Smooth muscle cell (in vitro differentiated cells): ENCODE data around the gene RFX7. TPM values are rescaled to one million over a fixed set of nuclear protein-coding genes. Genes with fewer than 3 reads are reported as not detected.

Experiments
- DNase-seq: peaks from one replicate; lab custom pipeline; 2025; ENCODE audit not compliant: unreplicated experiment; lab: John Stamatoyannopoulos, UW
- H2AFZ ChIP-seq: fragments of 200-600 bp; sonication (generic); 2 replicates; pipeline ENCODE4 v1.6.0; 2016; ENCODE audit warnings: antibody characterized with exemption, low read depth, mild to moderate bottlenecking
- H3F3A ChIP-seq: fragments of 200-600 bp; sonication (generic); 2 replicates; pipeline ENCODE4 v1.6.0; 2017; ENCODE audit warnings: antibody characterized with exemption, low read depth
- H3K27ac ChIP-seq: fragments of 200-600 bp; sonication (generic); 2 replicates; pipeline ENCODE4 v1.5.1; 2016; ENCODE audit warnings: low read depth, mild to moderate bottlenecking
- H3K27me3 ChIP-seq: fragments of 200-600 bp; sonication (generic); 2 replicates; pipeline ENCODE4 v1.6.1; 2016; ENCODE audit warnings: low read depth, mild to moderate bottlenecking
- H3K36me3 ChIP-seq: fragments of 200-600 bp; sonication (generic); 2 replicates; pipeline ENCODE4 v1.5.1; 2016; ENCODE audit warnings: low read depth
- H3K4me1 ChIP-seq: fragments of 200-600 bp; sonication (generic); 2 replicates; pipeline ENCODE4 v1.5.1; 2016; ENCODE audit warnings: low read depth
- H3K4me2 ChIP-seq: fragments of 200-600 bp; sonication (generic); 2 replicates; pipeline ENCODE4 v1.6.0; 2016; ENCODE audit warnings: mild to moderate bottlenecking
- H3K4me3 ChIP-seq: fragments of 200-600 bp; sonication (generic); 2 replicates; pipeline ENCODE4 v1.5.1; 2016; ENCODE audit warnings: mild to moderate bottlenecking
- H3K79me2 ChIP-seq: fragments of 200-600 bp; sonication (generic); 2 replicates; pipeline ENCODE4 v1.6.0; 2016; ENCODE audit warnings: low read depth, mild to moderate bottlenecking
- H3K9ac ChIP-seq: fragments of 200-600 bp; sonication (generic); 2 replicates; pipeline ENCODE4 v1.6.0; 2016; ENCODE audit warnings: low read depth
- H3K9me3 ChIP-seq: fragments of 200-600 bp; sonication (generic); replicated peaks from 2 replicates; pipeline ENCODE4 v1.5.1; 2016; ENCODE audit warnings: low read depth
- H4K20me1 ChIP-seq: fragments of 200-600 bp; sonication (generic); 2 replicates; pipeline ENCODE4 v1.6.0; 2016; ENCODE audit warnings: low read depth
- WGBS: methylation state at CpG from one replicate; pipeline ENCODE4 v1.1.7; 2016; ENCODE audit warnings: low lambda C conversion rate; 5-methylcytosine and 5-hydroxymethylcytosine counted together
- polyA plus RNA-seq: library from polyadenylated mRNA; unstranded; fragments of >200 nt; fragmentation: Nextera tagmentation; extraction: Ambion mirVana; gene quantifications from 2 replicates; pipeline ENCODE4 v1.2.1, GENCODE V29; 2016
- total RNA-seq: library from RNA; depleted of rRNA; stranded (reverse); fragments of >200 nt; gene quantifications from 2 replicates; pipeline ENCODE4 v1.2.3, GENCODE V29; 2014
- TF ChIP-seq, protein P1 (sequence below): fragments of 200-600 bp; sonication (generic); IDR thresholded peaks from 2 replicates; pipeline ENCODE4 v1.5.1; 2017; ENCODE audit warnings: borderline replicate concordance, mild to moderate bottlenecking, antibody characterized with exemption; ENCODE audit not compliant: insufficient read depth, poor library complexity, severe bottlenecking

RFX7 gene
- total and polyA plus RNA-seq, 2 experiments from 2014 or later: 7.7 to 18.5 TPM

DNA sequence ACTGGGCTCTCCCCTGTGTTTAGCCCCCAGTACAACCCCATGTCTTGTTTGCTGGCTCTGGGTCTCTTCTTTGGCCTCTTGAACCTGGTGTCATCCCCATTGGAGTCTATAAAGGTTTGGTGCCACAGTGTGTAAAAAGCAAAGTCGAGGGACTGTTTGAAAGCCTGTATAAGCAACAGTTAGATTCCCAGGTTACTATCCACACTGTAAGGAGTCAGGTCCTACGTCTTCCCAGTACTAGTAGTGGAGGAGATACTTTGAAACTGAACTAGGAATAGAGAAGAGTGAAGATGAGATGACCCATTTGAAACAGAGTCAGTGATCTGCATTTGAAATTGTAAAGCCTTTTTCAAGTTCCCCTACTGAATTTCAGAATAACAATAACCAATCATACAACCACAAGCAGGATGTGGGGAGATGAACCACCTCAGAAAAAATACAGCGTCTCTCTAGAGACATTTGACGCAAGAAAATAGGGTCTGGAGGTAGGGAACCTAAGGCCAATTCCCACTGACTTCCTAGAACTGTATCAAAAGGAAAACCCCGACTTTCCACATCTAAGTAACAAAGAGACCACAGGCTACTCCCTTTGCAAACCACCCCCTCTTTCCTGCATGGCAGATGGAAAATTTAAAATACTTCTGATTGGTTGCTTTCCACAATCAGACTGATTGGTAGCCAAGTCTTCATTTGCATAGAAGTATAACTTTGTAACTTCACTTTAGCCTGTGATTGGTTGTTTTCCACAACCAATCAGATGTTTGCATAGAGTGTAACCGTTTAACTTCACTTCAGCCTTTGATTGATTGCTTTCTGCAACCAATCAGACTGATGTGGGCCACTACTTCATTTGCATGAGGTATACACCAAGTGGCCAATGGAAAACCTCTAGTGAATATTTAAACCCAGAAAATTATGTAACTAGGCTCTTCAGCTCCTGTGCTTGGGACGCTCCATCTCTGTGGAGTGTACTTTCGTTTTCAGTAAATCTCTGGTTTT lies 200.4 kb downstream of the RFX7 start:
- Histone ChIP-seq H3K79me2 (no peaks in the 10 kb centered on the region), H3F3A (no peaks in the 10 kb centered on the region), H3K4me3 (no peak overlapping the region), H2AFZ (no peak overlapping the region), H3K9ac (peak overlapping the region; percentile 89), H4K20me1 (no peaks in the 10 kb centered on the region), H3K27ac (peak overlapping the region; percentile 97), H3K4me2 (no peak overlapping the region), H3K36me3 (no peaks in the 10 kb centered on the region), H3K27me3 (no peaks in the 10 kb centered on the region), H3K9me3 (no peaks in the 10 kb centered on the region), H3K4me1 (peaks cover 5% of the 10 kb centered on the region)
- 89% methylated on average over 8 of the region's 8 CpGs for WGBS
- DNase-seq: no peak
- TF ChIP-seq, protein P1, sequence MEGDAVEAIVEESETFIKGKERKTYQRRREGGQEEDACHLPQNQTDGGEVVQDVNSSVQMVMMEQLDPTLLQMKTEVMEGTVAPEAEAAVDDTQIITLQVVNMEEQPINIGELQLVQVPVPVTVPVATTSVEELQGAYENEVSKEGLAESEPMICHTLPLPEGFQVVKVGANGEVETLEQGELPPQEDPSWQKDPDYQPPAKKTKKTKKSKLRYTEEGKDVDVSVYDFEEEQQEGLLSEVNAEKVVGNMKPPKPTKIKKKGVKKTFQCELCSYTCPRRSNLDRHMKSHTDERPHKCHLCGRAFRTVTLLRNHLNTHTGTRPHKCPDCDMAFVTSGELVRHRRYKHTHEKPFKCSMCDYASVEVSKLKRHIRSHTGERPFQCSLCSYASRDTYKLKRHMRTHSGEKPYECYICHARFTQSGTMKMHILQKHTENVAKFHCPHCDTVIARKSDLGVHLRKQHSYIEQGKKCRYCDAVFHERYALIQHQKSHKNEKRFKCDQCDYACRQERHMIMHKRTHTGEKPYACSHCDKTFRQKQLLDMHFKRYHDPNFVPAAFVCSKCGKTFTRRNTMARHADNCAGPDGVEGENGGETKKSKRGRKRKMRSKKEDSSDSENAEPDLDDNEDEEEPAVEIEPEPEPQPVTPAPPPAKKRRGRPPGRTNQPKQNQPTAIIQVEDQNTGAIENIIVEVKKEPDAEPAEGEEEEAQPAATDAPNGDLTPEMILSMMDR: no peak

DNA sequence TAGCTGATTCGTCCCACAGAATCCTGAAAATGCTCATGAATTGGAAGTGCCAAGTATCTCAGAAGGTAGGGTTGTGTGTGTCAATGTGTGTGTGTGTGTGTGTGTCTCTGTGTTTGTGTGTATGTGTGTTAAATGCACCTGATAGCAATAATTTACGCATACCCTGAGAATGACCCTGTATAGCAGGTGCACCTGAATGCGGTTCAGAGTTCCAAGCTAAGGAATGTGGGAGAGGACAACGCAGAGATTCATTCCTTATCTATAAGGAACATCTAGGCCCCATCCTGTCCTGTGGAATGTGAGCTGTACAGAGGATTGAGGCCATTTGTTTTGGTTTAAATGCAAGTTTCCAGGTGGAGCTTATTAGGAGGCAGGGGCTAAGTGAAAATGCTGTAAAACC lies 201.2 kb downstream of the RFX7 start:
- H3K27me3 ChIP-seq: no peaks in the 10 kb centered on the region
- H3K4me3 ChIP-seq: no peak overlapping the region
- H3K9ac ChIP-seq: peak overlapping the region; percentile 89
- H3K27ac ChIP-seq: peak overlapping the region; percentile 97
- no peak overlapping the region for H3K4me2 ChIP-seq
- no peaks in the 10 kb centered on the region for H4K20me1 ChIP-seq
- TF ChIP-seq, protein P1: no peak
- no peaks in the 10 kb centered on the region for H3K9me3 ChIP-seq
- H3K79me2 ChIP-seq: no peaks in the 10 kb centered on the region
- peaks cover 5% of the 10 kb centered on the region for H3K4me1 ChIP-seq
- H2AFZ ChIP-seq: no peak overlapping the region
- 64% methylated on average over 4 of the region's 4 CpGs for WGBS
- H3F3A ChIP-seq: no peaks in the 10 kb centered on the region
- no peaks in the 10 kb centered on the region for H3K36me3 ChIP-seq
- DNase-seq: no peak

DNA sequence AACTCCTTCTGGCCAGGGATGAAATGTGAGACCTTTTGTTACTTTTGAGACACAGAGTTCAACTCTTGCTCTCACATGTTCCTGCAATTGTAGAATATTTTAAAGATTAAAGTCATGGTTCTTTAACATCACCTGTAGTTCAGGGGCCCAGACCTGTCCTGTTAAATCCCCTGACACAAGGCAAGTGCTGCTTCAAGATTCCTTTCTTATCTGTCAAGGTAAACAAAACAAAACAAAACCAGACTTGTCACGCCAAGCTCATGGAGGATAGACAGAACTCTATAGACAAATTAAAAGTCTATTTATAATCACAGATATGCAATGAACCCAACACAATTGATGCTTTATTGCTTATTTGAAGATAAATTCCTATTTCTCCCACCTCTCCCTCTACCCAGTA lies 201.6 kb downstream of the RFX7 start:
- Histone ChIP-seq H2AFZ (no peak overlapping the region), H3K27ac (peak overlapping the region; percentile 97), H3K4me3 (no peak overlapping the region), H3K79me2 (no peaks in the 10 kb centered on the region), H3K4me2 (no peak overlapping the region), H3K9ac (peak overlapping the region; percentile 89), H3K36me3 (no peaks in the 10 kb centered on the region), H4K20me1 (no peaks in the 10 kb centered on the region), H3K4me1 (peaks cover 5% of the 10 kb centered on the region), H3F3A (no peaks in the 10 kb centered on the region), H3K27me3 (no peaks in the 10 kb centered on the region), H3K9me3 (no peaks in the 10 kb centered on the region)
- no peak for DNase-seq
- TF ChIP-seq, protein P1: no peak
- 57% methylated on average over 1 of the region's 1 CpG for WGBS
